HepG2 (cell line): Measurements from ENCODE around the gene ENTPD2. TPM values are rescaled to one million over a fixed set of nuclear protein-coding genes. Genes with fewer than 3 reads are reported as not detected.

Experiments
- ARNTL ChIP-seq: sonication (generic); formaldehyde crosslinking; IDR thresholded peaks from 2 replicates; pipeline ENCODE4 v1.4.0; 2020; ENCODE audit warnings: mild to moderate bottlenecking, missing genetic modification reagents
- HDAC2 ChIP-seq: sonication (generic); formaldehyde crosslinking; IDR thresholded peaks from 2 replicates; pipeline ENCODE4 v1.4.0; 2020; ENCODE audit warnings: missing genetic modification reagents
- KDM2A ChIP-seq: sonication (generic); formaldehyde crosslinking; IDR thresholded peaks from 2 replicates; pipeline ENCODE4 v1.4.0; 2020; ENCODE audit warnings: low read depth, missing genetic modification reagents, borderline replicate concordance
- KDM5B ChIP-seq: sonication (generic); formaldehyde crosslinking; IDR thresholded peaks from 2 replicates; pipeline ENCODE4 v1.4.0; 2020; ENCODE audit warnings: missing genetic modification reagents, mild to moderate bottlenecking, borderline replicate concordance
- PHF8 ChIP-seq: sonication (generic); formaldehyde crosslinking; IDR thresholded peaks from 2 replicates; pipeline ENCODE4 v1.5.0; 2020; ENCODE audit warnings: missing genetic modification reagents
- ZNF350 ChIP-seq: sonication (generic); formaldehyde crosslinking; IDR thresholded peaks from 2 replicates; pipeline ENCODE4 v1.4.0; 2020; ENCODE audit warnings: mild to moderate bottlenecking, low read depth, missing genetic modification reagents, borderline replicate concordance
- ZNF589 ChIP-seq: sonication (generic); formaldehyde crosslinking; conservative IDR thresholded peaks from 2 replicates; pipeline ENCODE4 v1.8.0; 2022; ENCODE audit warnings: mild to moderate bottlenecking, moderate library complexity, missing genetic modification reagents
- ZNF652 ChIP-seq: IDR thresholded peaks from 2 replicates; pipeline ENCODE4 v1.6.1; 2016; ENCODE audit warnings: low read depth, borderline replicate concordance
- ZNF687 ChIP-seq: sonication (generic); formaldehyde crosslinking; IDR thresholded peaks from 2 replicates; pipeline ENCODE4 v1.5.1; 2020; ENCODE audit warnings: mild to moderate bottlenecking, missing genetic modification reagents, moderate library complexity
- ZNF790 ChIP-seq: sonication (generic); formaldehyde crosslinking; IDR thresholded peaks from 2 replicates; pipeline ENCODE4 v1.8.0; 2022; ENCODE audit warnings: missing genetic modification reagents, mild to moderate bottlenecking, borderline replicate concordance
- ZZZ3 ChIP-seq: sonication (generic); formaldehyde crosslinking; IDR thresholded peaks from 2 replicates; pipeline ENCODE4 v1.4.0; 2020; ENCODE audit warnings: missing genetic modification reagents, mild to moderate bottlenecking, borderline replicate concordance
- polyA plus RNA-seq, 8 experiments: library from polyadenylated mRNA; depleted of rRNA in 3 of 8; stranded (reverse) in 7 of 8; unstranded in 1 of 8; fragments of >200 nt; fragmentation: Illumina TruSeq in 4 of 8; extraction: Trizol in 4 of 8; gene quantifications; 2 replicates each; pipeline versions ENCODE4 v1.2.1 to v1.2.3, GENCODE V29; 2011 to 2016; ENCODE audit warnings: low read depth in 4 of 8, missing spikeins in 1 of 8, mixed read lengths in 1 of 8; ENCODE audit not compliant: insufficient read depth in 1 of 8
- total RNA-seq, 5 experiments: library from RNA; depleted of rRNA; stranded (reverse); fragments of >200 nt; fragmentation: Illumina TruSeq; extraction: Trizol; gene quantifications; 2 replicates each; pipeline ENCODE4 v1.2.3, GENCODE V29; 2016; ENCODE audit warnings: low read depth in 1 of 5
- TF ChIP-seq, protein P1 (sequence below): sonication (generic); formaldehyde crosslinking; IDR thresholded peaks from 2 replicates; pipeline ENCODE4 v1.4.0; 2020; ENCODE audit warnings: missing genetic modification reagents
- TF ChIP-seq, protein P2 (sequence below): sonication (generic); formaldehyde crosslinking; IDR thresholded peaks from 2 replicates; pipeline ENCODE4 v1.8.0; 2022; ENCODE audit warnings: low read depth, missing genetic modification reagents
- TF ChIP-seq, protein P3 (sequence below): sonication (generic); formaldehyde crosslinking; IDR thresholded peaks from 2 replicates; pipeline ENCODE4 v1.4.0; 2020; ENCODE audit warnings: missing genetic modification reagents, mild to moderate bottlenecking, borderline replicate concordance
- TF ChIP-seq, protein P4 (sequence below): IDR thresholded peaks from 2 replicates; pipeline ENCODE4 v1.6.1; 2016; ENCODE audit warnings: missing compliant biosample characterization, missing genetic modification reagents, borderline replicate concordance

ENTPD2 gene
- total and polyA plus RNA-seq, 2 of the 13 experiments (the other 11 are each of a cell fraction or from before 2014, with no cell fraction given) = 0.95 to 3.2 TPM

DNA sequence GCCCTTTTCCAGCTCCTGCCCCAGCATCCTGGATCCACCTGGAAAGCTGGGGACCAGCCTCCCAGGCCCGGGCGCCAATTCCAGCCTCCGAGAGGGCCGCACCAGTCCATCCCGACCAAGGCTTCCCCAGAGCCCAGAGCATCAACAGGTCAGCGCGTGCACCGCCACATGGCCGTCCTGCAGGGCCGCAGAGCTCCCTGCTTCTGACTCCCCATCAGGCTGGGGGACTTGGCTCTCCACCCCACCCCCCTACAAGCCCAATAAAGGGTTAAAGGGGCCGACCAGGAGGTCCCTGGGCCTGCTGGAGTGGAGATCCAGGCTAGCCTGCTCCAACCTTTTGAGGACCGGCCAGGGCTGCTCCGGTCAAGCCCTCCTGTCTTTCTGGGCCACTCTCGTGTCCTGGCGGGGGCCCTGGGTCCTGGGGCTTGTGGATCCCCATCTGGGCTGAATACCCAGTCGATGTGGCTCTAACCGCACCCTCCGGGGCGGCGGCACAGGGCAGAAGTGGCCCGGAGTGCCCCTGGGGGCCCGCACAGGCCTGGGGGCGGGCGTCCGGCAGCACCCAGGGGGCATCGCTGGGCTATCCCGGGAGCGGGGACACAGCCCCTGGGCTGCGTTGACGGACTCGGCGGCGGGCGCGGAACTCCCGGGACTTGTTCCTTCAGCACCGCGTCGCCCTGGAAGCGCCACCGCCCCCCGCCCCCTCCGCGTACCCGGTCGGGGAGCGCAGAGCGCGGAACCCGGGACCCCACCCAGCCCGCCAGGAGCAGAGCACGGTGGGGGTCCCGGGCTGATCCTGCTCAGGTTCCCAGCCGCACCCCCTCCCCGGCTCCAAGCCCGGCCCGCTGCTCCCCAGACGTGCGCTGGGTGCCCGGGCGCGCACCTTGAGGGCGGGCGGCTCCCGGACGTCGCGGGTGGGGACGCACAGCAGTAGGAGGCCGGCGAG, 590 bp downstream of the ENTPD2 start (continued):
- peak; percentile 94 for TF ChIP-seq ZNF687 (CRISPR knock-in tag)
- TF ChIP-seq, protein P1, sequence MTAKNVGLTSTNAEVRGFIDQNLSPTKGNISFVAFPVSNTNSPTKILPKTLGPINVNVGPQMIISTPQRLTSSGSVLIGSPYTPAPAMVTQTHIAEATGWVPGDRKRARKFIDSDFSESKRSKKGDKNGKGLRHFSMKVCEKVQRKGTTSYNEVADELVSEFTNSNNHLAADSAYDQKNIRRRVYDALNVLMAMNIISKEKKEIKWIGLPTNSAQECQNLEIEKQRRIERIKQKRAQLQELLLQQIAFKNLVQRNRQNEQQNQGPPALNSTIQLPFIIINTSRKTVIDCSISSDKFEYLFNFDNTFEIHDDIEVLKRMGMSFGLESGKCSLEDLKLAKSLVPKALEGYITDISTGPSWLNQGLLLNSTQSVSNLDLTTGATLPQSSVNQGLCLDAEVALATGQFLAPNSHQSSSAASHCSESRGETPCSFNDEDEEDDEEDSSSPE (CRISPR knock-in tag) = no peak
- 0 out of 2 replicates have a peak, but pooled peaks have one; percentile 30 for TF ChIP-seq PHF8 (CRISPR knock-in tag)
- TF ChIP-seq KDM2A (CRISPR knock-in tag) = peak; percentile 40; the same call in 1 of the 2 replicates
- peak; percentile 42; the same call in 1 of the 2 replicates for TF ChIP-seq KDM5B (CRISPR knock-in tag)
- 0 out of 2 replicates have a peak, but pooled peaks have one; percentile 23 for TF ChIP-seq HDAC2
- TF ChIP-seq, protein P2, sequence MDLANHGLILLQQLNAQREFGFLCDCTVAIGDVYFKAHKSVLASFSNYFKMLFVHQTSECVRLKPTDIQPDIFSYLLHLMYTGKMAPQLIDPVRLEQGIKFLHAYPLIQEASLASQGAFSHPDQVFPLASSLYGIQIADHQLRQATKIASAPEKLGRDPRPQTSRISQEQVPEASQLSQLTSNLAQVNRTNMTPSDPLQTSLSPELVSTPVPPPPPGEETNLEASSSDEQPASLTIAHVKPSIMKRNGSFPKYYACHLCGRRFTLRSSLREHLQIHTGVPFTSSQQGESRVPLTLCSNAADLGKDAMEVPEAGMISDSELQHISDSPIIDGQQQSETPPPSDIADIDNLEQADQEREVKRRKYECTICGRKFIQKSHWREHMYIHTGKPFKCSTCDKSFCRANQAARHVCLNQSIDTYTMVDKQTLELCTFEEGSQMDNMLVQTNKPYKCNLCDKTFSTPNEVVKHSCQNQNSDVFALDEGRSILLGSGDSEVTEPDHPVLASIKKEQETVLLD (CRISPR knock-in tag) = peak; percentile 40; the same call in 1 of the 2 replicates
- 0 out of 2 replicates have a peak, but pooled peaks have one; percentile 44 for TF ChIP-seq ZNF652 (CRISPR knock-in tag)
- TF ChIP-seq ZZZ3 (CRISPR knock-in tag) = no peak
- peak; percentile 36; the same call in 1 of the 2 replicates for TF ChIP-seq ZNF790 (CRISPR knock-in tag)
- TF ChIP-seq, protein P3, sequence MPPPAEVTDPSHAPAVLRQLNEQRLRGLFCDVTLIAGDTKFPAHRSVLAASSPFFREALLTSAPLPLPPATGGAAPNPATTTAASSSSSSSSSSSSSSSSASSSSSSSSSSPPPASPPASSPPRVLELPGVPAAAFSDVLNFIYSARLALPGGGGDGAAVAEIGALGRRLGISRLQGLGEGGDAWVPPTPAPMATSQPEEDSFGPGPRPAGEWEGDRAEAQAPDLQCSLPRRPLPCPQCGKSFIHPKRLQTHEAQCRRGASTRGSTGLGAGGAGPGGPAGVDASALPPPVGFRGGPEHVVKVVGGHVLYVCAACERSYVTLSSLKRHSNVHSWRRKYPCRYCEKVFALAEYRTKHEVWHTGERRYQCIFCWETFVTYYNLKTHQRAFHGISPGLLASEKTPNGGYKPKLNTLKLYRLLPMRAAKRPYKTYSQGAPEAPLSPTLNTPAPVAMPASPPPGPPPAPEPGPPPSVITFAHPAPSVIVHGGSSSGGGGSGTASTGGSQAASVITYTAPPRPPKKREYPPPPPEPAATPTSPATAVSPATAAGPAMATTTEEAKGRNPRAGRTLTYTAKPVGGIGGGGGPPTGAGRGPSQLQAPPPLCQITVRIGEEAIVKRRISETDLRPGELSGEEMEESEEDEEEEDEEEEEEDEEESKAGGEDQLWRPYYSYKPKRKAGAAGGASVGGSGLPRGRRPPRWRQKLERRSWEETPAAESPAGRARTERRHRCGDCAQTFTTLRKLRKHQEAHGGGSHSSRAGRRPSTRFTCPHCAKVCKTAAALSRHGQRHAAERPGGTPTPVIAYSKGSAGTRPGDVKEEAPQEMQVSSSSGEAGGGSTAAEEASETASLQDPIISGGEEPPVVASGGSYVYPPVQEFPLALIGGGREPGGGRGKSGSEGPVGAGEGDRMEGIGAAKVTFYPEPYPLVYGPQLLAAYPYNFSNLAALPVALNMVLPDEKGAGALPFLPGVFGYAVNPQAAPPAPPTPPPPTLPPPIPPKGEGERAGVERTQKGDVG (CRISPR knock-in tag) = 0 out of 2 replicates have a peak, but pooled peaks have one; percentile 44
- TF ChIP-seq, protein P4, sequence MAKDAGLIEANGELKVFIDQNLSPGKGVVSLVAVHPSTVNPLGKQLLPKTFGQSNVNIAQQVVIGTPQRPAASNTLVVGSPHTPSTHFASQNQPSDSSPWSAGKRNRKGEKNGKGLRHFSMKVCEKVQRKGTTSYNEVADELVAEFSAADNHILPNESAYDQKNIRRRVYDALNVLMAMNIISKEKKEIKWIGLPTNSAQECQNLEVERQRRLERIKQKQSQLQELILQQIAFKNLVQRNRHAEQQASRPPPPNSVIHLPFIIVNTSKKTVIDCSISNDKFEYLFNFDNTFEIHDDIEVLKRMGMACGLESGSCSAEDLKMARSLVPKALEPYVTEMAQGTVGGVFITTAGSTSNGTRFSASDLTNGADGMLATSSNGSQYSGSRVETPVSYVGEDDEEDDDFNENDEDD (CRISPR knock-in tag) = peak; percentile 44; the same call in 1 of the 2 replicates
- peak; percentile 29; the same call in 1 of the 2 replicates for TF ChIP-seq ZNF350
- TF ChIP-seq ARNTL (CRISPR knock-in tag) = no peak
- peak; percentile 62; the same call in 1 of the 2 replicates for TF ChIP-seq ZNF589 (CRISPR knock-in tag)
